GM12875 (cell line): Measurements from ENCODE around the gene BMP7.

Source experiments
- H3K4me3 ChIP-seq: one replicate; pipeline ENCODE4 v1.5.1; 2011; ENCODE audit warnings: low read depth, low read length, control low read depth
- TF ChIP-seq, protein P1 (sequence below): IDR thresholded peaks from 2 replicates; pipeline ENCODE4 v1.5.1; 2011; ENCODE audit warnings: low read depth, mild to moderate bottlenecking, control low read depth, inconsistent platforms, low read length, moderate library complexity, borderline replicate concordance; ENCODE audit not compliant: insufficient read depth

The BMP7 gene

DNA sequence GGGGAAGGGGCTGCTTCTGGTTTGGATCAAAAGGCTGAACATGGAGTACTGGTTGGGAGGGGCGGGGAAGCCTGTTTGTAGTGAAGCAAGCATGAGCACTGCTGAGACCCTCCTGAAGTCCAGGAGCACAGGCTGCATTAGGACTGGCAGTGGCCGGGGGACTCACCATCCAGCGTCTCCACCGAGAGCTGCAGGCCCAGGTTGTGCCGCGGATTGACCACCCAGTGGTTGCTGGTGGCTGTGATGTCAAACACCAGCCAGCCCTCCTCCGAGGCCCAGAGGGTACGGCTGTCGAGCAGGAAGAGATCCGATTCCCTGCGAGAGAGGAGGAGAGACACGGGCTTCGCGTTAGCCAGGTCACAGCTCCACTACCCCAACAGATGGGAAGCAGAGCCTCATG is 64.1 kb downstream of the BMP7 start:
- TF ChIP-seq, protein P1, sequence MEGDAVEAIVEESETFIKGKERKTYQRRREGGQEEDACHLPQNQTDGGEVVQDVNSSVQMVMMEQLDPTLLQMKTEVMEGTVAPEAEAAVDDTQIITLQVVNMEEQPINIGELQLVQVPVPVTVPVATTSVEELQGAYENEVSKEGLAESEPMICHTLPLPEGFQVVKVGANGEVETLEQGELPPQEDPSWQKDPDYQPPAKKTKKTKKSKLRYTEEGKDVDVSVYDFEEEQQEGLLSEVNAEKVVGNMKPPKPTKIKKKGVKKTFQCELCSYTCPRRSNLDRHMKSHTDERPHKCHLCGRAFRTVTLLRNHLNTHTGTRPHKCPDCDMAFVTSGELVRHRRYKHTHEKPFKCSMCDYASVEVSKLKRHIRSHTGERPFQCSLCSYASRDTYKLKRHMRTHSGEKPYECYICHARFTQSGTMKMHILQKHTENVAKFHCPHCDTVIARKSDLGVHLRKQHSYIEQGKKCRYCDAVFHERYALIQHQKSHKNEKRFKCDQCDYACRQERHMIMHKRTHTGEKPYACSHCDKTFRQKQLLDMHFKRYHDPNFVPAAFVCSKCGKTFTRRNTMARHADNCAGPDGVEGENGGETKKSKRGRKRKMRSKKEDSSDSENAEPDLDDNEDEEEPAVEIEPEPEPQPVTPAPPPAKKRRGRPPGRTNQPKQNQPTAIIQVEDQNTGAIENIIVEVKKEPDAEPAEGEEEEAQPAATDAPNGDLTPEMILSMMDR = no peak
- H3K4me3 ChIP-seq = no peak overlapping the region

DNA sequence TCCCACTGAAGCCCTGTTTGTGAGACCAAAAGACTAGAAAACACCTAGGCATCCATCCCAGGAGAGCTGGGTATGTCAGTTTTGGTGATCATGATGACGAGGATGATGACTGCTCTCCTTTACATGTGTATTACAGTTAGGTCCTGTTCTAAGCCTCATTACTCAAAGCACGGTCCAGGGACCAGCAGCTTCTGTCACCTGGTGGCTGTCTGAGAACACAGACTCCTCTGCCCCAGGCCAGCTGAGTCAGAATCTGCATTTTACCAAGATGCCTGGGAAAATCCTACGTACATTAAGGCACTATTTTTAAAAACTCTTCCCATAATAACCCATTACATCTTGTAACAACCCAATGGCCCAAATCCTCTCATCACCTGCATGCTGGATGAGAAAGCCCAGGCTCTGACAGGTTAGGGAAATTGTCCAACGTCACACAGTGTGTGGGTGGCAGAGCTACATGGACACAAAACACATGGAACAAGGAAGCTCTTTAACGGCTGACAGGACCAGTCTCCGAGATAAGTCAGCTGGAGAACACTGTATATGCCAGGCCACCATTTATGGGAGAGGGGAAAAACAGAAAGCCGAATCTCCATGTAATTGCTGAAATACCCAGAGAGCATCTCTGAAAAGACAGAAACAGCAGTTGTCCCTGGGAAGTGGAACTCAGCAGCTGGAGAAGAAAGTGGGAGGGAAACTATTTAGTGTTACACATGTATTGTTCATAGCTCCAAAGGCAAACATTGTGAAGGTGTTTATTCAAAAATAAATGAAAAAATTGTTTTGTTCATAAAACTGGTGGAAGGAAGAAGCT is 65.4 kb downstream of the BMP7 start:
- TF ChIP-seq, protein P1 = no peak

DNA sequence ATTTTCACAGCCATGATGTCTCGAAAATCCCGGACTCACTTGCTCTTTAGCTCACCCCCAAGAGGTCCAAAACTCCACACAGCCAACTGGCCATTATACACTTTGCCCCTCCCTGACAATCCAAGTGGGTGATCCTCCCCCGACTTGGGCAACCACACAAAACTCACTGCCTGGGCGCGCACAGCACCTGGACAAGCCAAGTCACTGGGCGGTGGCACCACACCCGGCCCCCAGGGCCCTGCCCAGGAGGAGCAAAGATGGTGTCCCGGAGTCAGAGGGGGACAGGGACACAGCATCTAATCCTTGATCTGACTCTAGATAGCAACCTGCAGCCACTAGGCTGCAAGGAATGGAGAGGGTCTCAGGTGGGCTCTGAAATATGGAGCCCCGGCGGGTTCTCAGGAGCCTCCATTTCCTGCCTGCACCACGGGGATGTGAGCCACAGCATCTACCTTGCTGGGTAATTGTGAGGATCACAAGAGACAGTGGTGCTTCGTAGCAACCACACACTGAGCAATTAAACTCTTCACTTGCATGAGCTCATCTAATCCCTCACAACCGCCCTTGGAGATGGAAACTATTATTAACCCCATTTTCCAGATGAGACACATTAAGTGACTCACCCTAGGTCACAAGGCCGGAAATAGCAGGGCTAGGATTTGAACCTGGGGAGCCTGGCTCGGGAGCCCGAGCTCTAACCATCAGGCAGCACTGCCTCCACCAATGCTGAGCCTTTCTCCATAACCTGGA is 66.6 kb downstream of the BMP7 start:
- H3K4me3 ChIP-seq = no peak overlapping the region
- TF ChIP-seq, protein P1 = no peak

More for the DNA sequence above, 65.4 kb downstream of the BMP7 start:
- no peak overlapping the region for H3K4me3 ChIP-seq

DNA sequence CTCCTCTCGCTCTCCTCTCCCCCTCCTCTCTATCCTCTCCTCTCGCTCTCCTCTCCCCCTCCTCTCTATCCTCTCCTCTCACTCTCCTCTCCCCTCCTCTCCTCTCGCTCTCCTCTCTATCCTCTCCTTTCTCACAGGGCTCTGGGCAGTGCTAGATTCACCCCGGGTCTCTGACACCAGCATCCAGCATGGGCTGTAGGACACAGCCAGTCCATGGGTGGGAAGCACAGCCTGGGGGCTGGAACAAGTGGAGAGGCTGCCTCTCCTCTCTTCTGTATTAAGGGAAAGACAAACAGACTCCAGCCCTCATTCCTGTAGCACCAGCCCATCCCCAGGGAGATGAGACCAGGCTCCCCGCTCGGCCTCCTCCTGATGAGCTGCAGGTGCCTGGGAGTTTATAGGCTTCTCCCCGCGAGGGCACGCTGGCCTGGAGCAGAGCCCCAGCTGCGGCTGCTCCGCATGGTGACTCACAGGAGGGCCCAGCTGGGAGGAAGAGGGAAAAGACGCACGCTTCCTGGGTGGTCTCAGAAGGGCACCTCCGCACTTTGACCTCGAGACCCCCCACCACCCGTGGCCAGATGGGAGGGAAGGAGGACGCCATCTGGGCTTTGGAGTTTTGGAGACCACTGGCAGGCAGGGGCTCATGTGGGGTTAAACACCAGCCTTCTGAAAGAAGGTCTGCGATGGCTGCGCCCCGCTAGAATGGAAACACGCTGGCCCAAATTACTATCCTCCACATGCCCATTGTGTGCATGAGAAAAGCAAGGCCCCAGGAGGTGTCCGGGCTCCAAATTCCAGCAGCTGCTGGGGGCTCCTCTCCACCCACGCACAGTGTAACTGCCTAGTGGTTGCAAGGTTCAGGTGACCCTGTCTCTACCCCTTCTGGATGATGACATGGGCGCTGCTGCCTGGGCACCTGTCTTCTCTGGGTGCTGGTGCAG is 68.0 kb downstream of the BMP7 start:
- TF ChIP-seq, protein P1 = no peak
- no peak overlapping the region for H3K4me3 ChIP-seq

DNA sequence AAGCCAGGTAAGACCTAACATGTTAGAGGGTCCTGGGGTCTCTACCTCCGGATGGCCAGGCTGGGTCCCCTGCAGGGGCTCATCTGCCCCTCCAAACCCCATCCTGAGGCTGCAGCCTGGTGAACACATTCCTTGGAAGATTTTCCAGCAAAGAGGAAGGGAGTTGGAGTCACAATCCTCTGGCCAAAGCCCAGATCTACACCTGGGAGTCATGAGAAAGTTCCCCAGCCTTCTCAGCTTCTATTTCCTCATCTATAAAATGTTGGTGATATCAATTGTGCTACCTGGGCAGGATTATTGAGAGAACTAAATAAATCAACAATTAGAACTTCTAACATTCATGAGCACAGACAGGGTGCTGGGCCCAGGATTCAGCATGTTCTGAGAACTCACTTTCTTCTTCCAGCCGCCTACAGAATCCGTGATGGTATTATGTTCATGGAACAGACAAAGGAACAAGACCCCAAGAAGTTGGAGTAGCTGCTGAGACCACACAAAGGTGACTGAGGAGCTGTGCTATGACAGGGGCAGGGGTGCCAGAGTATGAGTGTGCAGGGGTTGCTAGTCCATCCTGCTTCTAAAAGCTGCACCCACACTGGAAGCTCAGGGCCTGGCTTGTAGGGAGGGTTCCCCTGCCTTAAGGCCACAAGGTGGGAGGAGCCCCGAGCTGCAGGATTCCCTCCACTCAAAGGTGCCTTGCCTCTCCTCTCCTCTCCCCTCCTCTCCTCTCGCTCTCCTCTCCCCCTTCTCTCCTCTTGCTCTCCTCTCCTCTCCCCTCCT is 68.9 kb downstream of the BMP7 start:
- H3K4me3 ChIP-seq = no peak overlapping the region
- TF ChIP-seq, protein P1 = no peak

DNA sequence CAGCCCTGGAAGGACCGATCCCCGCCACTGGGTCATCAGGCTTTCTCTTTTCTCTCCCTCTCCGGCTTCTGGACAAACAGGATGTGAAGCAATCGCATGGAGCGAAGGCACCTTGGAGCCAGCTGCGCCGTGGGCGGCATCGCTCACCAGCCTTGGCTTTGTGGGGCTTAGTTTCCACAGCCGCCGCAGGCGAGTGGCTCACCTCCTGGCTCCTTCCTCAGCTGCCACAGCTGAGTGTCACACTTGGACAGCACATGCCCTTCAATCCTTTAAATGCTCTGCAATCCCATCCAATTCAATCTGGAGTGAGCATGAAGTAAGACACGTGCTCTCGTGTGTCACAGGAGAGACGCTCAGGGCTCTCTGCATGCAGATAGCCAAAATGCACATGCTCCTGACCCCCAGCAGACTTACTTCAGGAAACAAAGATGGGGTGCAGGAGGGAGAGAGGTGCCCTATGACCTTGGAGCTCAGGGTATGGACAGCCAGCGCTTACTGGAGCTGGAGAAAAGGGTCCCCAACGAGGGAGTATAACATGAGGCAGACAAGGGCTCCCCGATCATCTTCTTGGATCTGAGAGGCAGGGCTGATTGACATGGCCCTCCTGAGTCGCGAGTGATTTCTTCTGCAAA is 70.9 kb downstream of the BMP7 start:
- H3K4me3 ChIP-seq = no peak overlapping the region
- TF ChIP-seq, protein P1 = no peak
